ENCODE data around the gene FAM83F.
A peak's percentile ranks its signal among the peaks of the same experiment; 100 is the strongest.
"Not testable (repeated sequence)": the region's sequence is repeated elsewhere in the genome, so short reads cannot be mapped to it uniquely, and the experiment has no call there.

Gene FAM83F

DNA sequence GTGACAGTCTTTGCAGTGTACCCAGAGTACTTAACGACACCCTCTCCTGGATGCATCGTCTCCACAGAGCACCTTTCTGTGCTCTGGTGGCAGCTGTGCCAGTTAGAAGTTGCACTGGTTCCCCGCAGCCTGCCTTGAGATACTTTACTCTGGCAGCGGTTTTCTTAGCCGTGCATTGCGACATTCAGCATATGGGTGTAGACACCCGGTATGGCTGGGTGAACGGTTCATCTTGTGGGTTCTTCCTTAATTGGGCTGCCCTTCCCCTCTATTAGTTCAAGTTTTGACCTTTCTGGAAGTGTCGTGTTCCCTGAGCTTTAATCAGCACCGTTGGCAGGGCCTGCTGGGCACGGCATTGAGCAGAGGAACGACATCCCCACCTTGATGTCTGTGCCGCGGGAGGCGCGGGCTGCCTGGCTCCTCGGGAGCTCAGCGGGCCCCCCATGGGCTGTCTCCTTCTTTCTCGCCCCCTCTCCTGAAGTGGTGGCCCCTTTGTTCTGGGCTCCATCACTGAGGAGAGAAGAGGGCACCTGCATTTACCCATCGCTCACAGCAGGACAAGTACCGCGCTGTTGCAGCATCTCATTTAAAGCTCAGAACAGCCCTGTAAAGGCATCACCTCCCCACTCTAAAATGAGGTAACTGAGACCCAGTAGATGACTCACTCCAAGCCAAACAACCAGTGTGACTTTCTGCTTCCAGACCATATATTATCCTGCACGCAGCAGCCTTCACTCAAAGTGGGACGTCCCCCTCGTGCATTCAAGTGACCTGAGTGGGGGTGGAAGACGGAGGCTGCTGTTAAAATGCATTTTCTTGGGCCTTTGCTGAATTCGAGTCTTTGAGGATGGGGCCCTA, 13.3 kb downstream of the FAM83F start:
- peak overlapping the region; percentile 28 for H3K4me3 ChIP-seq (ENCODE audit: low read length)
- peak; percentile 89 for DNase-seq (ENCODE audit: low read depth, low spot score)

GRCh38 chr22:40008726-40009291, 14.1 kb downstream of the FAM83F start:
- no peak for DNase-seq (ENCODE audit: low read depth, low spot score)
- no peak overlapping the region; the same call in 1 of the 2 replicates for H3K4me3 ChIP-seq (ENCODE audit: low read length)

DNA sequence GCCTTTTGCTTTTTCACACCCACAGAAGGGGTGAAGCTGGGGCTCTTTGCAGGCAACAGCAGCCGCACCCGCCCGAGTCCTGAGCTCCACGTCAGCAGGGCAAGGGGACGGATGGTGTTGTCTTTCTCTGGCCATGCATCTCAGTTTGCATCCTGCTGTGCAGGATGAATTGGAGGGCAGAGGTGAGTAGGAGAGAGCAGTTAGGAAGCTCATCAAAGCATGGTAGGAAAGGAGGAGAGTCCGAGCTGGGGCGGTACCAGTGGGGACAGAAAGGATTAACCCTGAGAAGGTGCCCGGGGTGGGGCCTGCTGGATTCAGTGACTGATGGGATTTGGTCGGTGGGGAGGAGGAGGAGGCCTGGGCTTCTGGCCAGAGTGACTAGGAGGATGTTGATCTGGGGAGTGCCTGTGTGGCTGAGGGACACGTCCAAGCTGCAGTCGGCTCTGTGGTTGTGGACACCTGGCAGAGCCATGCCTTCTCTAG, 14.6 kb downstream of the FAM83F start:
- no peak for DNase-seq (ENCODE audit: low read depth, low spot score)
- peak overlapping the region; percentile 56 for H3K4me3 ChIP-seq (ENCODE audit: low read length)

DNA sequence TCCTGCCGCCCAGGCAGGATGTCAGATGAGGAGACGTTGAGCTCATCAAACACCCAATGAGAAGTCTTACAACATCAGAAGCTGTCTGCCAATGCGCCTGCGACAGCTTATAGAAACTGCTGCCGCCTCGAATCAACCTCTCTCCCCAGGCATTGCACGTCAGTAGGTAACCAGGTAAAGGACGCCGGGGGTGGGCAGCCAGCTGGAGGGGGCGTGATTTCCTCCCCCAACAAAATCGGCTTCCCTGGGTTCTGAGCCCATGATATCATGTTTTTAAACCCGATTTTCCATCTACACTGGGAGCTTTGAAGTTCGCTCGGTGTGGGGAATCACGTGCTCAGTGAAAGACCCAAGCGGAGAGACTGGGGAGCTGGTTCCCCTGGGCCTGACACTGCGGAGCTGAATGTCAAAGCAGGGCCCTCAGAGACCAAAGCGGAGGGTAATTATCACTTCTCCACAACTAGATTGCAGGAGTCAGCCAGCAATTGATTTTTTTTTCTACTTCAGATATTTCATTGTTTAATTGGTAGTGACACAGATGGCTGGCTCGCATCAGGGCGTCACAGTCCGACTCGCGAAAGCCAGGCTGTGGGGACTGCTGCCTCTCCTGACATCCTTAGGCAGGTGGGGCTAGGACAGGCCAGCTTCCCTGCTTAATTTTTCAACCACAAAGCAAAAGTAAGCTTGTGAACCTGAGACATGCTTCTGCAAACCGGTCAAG, 15.4 kb downstream of the FAM83F start:
- peak; percentile 88 for DNase-seq (ENCODE audit: low read depth, low spot score)
- H3K4me3 ChIP-seq (ENCODE audit: low read length) = peak overlapping the region; percentile 56

- peak overlapping the region; percentile 56 for H3K4me3 ChIP-seq (ENCODE audit: low read length)
- no peak for DNase-seq (ENCODE audit: low read depth, low spot score)
Measured at GRCh38 chr22:40010746-40011145, 16.0 kb downstream of the FAM83F start.

DNA sequence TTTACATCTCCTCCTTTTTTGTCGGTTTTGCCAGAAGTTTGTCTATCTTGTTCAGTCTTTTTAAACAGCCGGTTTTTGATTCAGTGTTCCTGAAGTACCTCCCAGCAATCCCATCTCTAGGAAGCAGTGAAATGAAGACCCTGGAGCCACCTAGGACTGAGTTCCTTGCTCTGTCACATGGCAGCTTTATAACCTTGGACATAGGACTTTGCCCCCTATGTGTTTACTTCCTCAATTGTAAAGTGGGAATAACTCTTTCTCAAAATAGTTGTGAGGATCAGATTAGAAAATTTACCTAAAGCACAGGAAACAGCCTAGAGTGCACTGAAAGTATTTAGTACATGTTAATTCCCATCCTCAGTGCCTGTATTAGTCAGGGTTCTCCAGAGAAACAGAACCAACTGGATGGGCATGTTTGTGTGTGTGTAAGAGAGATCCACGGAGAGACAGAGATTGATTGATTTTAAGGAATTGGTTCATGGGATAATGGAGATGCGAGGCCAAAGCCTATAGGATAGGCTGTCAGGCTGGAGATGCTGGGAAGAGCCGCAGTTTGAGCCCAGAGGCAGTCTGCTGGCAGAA, 20.0 kb downstream of the FAM83F start:
- no peak for DNase-seq (ENCODE audit: low read depth, low spot score)
- H3K4me3 ChIP-seq (ENCODE audit: low read length) = no peak overlapping the region

GRCh38 chr22:40015358-40015976, 20.7 kb downstream of the FAM83F start:
- DNase-seq (ENCODE audit: low read depth, low spot score) = no peak
- H3K4me3 ChIP-seq (ENCODE audit: low read length) = no peak overlapping the region

DNA sequence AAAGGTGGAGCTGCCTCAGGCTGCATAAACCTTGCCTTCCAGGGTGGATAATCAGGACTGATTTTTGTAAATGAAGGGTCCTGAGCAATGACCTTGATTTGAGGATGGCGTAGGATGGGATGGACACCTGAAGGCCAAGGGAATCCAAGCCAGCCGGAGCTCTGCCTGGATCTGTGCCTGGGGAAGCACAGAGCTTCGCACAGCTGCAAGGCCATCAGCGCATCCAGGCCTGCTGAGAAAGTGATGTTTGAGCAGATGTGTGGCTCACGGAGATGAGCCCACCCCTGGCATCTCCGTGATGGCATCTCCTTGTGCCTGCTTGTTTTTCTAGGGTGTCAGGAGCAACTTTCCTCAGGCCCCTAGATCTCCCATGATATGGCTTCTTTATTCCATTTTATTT, 23.3 kb downstream of the FAM83F start:
- no peak for DNase-seq (ENCODE audit: low read depth, low spot score)
- no peak overlapping the region for H3K4me3 ChIP-seq (ENCODE audit: low read length)

DNA sequence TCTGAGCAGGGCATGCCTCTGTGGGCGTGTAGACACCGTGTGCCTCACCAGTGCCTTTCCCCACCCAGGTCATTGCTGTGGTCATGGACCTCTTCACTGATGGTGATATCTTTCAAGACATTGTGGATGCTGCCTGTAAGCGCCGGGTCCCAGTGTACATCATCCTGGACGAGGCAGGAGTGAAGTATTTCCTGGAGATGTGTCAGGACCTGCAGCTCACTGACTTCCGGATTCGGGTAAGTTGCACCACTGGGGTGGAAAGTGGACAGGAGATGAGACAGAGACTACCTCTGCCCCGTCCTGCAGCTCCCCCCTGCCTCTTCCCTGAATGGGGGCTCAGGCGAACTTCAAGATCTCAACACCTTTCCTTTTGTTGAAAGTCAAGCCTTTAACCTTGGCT, 24.3 kb downstream of the FAM83F start:
- no peak overlapping the region for H3K4me3 ChIP-seq (ENCODE audit: low read length)
- no peak for DNase-seq (ENCODE audit: low read depth, low spot score)

GRCh38 chr22:40020956-40021355, 26.2 kb downstream of the FAM83F start:
- no peak overlapping the region for H3K4me3 ChIP-seq (ENCODE audit: low read length)
- DNase-seq (ENCODE audit: low read depth, low spot score) = no peak

- no peak for DNase-seq (ENCODE audit: low read depth, low spot score)
Measured at GRCh38 chr22:40021401-40022000, 26.7 kb downstream of the FAM83F start.

GRCh38 chr22:40022536-40023240, 27.9 kb downstream of the FAM83F start:
- DNase-seq (ENCODE audit: low read depth, low spot score) = no peak

More at GRCh38 chr22:40021401-40022000, 26.7 kb downstream of the FAM83F start:
- no peak overlapping the region for H3K4me3 ChIP-seq (ENCODE audit: low read length)

DNA sequence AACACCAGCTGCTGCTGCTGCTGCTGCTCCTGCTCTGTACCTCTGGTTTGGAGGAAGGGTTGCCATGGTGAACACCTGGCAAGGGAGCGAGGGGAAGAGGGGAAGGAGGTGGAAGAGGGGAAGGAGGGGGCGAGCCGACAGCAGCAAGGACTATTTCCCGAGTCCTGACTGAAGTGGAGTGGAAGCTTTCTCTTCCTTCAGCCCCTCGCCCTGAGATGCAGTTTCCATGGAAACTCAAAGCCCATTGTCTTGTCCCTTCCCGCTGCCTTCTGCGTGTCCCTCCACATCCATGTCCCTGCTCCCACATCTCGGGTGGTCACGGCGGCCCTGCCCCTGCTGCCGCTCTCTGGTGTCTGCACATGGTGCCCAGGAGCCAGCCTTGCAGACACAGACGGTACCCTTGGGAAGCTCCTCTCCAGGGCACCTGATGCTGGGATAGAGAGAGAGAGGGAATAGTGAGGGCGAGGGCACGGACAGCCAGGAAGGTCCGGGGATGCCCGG, 28.6 kb downstream of the FAM83F start:
- H3K4me3 ChIP-seq (ENCODE audit: low read length) = no peak overlapping the region
- DNase-seq (ENCODE audit: low read depth, low spot score) = no peak

More at GRCh38 chr22:40022536-40023240, 27.9 kb downstream of the FAM83F start:
- no peak overlapping the region for H3K4me3 ChIP-seq (ENCODE audit: low read length)

DNA sequence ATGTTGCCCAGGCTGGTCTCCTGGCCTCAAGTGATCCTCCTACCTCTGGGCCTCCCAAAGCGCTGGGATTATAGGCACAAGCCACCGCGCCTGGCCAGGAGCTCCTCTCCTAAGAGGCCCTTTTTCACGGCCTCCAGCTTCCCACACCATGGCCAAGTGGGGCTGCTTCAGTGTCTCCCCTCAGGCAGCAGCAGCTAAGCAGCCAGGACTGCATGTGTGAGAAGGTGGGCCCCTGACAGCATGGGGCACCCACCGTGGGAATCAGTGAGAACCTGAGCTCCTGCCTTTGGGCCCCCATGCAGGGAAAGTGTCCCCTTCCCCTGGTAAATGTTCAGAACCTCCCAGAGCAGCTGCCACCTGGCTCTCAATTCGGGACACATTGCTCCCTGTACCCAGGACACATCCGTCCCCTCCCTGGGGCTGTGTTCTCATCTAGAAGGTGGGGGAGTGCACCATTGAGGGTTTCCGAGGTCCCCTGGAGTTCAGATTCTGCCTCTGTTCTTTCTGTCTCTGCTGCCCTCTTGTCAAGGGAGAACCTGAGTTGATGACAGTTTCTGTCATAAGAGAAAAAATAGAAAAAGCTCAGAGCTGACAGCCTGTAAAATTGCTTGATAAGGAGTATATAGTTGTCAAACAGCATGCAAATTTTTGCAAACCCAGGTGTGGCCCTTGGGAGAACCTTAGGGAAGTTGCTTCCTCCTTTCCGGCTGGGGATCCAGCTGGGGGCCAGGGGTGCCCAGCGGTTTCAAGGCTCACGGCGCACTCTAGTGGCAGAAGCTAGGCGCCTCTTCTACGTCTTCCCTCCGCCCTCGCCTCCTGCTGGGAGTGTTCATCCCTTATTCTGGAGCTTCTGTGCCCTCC, 29.7 kb downstream of the FAM83F start:
- no peak for DNase-seq (ENCODE audit: low read depth, low spot score)
- no peak overlapping the region for H3K4me3 ChIP-seq (ENCODE audit: low read length)

DNA sequence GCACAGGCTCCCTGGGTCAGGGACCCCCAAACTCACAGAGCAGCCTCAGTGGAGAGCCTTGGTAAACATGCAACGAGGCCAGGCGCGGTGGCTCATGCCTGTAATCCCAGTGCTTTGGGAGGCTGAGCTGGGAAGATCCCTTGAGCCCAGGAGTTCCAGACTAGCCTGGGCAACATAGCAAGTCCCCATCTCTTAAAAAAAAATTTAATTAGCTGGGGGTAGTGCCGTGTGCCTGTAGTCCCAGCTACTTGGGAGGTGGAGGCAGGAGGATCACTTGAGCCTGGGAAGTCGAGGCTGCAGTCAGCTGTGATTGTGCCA, 30.3 kb downstream of the FAM83F start:
- not testable (repeated sequence) for DNase-seq (ENCODE audit: low read depth, low spot score); H3K4me3 ChIP-seq (ENCODE audit: low read length)

GRCh38 chr22:40025856-40026255, 31.1 kb downstream of the FAM83F start:
- DNase-seq (ENCODE audit: low read depth, low spot score) = no peak
- no peak overlapping the region for H3K4me3 ChIP-seq (ENCODE audit: low read length)

- DNase-seq (ENCODE audit: low read depth, low spot score) = no peak
- no peak overlapping the region for H3K4me3 ChIP-seq (ENCODE audit: low read length)
Measured at GRCh38 chr22:40026641-40027040, 31.9 kb downstream of the FAM83F start.

All from Jurkat, Clone E6-1 (cell line).